Bone marrow (tissue), 2 donors: ENCODE measurements around the gene BEAN1.
A peak's percentile ranks its signal among the peaks of the same experiment; 100 is the strongest.

Experiments
- DNase-seq, 2 donors: peaks; one replicate each; lab custom pipeline; 2025; lab: John Stamatoyannopoulos, UW

Gene BEAN1

DNA sequence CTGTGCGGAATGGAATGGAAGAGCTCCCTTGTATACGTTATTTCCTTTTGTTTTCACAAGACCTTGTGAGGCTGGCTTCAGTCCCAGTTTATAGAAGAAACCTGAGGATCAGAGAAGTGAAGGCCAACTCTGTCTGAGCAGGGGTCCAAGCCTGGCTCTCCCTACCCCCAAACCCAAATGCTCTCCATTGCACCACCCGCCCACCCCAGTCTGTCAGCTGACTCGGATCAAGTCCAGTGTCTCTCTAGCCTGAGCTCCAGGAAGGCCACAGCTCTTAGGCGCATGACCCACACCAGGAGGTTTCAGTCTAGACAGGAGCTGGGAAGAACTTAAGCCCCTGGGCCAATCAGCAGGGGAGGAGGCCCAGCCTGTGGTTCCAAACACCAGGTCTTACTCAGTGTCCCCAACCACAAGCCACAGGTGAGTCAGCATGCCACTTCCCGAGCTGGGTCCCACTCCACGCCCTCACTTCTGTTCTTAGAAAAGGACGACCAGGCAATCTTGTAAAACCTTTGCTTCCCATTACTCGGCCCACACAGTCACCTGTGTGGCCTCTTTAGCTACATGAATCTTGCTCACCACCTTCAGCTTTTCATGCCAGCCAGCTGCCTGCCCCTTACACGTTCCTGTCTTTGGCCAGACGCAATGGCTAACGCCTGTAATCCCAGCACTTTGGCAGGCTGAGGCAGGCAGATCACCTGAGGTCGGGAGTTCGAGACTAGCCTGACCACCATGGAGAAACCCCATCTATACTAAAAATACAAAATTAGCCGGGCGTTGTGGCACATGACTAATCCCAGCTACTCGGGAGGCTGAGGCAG is 95.1 kb downstream of the BEAN1 start:
- DNase-seq, result peak; percentile 47 to 86

DNA sequence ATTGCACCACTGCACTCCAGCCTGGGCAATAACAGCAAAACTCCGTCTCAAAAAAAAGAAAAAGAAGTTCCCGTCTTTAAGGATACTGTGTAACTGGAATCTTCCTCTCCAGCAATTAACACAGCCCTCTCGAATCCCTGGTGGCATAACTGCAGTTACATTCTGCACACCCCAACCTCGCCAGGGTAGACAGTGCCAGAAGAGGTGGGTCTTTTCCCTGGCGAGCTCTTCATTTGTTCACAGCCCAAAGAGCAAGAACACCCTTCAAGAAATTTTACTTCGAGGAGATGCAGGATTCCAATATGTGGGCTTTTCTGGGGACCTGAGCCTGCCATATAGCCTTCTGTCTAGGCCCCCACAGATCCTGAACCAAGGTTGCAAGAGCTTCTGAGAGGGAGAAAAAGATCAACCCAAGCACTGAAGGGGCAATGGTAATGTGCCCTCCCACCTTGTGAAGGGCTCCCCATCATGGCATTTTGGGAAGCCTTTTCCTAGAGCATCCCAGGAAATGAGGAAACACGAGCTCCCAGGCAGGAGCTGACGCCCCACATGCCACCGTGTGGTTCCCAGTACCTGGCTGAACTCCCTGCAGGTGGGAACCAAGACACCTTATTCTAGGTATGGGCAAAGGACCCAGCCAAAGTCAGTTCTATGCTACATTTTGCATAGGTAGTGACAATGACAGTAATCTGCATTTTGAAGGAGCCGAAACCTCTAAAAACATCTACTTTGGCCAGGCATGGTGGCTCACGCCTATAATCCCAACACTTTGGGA is 95.9 kb downstream of the BEAN1 start:
- no peak for DNase-seq

DNA sequence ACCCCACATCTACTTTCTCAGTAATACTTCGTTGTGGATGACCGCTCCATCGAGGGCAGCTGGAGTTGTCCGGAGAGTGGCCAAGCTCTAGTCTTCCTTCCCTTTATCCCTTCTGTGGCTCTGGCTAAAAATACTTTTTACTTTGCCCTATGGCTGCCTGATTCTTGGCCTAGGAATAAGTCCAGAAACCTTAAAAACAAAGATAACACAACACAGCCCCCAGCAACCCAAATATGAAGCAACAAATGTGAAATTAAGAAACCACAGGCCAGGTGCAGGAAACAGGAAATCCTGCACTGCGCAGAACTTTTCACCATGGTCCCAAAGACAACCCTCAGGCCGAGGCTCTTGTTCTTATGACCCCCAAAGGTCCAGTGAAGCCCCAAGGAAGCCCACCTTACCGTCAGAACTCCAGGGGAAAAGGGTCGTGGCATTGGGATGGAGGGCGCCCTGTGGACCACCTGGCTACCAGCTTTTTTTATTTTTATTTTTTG is 96.8 kb downstream of the BEAN1 start:
- peak in 1 of 2 donors; percentile 78 for DNase-seq

DNA sequence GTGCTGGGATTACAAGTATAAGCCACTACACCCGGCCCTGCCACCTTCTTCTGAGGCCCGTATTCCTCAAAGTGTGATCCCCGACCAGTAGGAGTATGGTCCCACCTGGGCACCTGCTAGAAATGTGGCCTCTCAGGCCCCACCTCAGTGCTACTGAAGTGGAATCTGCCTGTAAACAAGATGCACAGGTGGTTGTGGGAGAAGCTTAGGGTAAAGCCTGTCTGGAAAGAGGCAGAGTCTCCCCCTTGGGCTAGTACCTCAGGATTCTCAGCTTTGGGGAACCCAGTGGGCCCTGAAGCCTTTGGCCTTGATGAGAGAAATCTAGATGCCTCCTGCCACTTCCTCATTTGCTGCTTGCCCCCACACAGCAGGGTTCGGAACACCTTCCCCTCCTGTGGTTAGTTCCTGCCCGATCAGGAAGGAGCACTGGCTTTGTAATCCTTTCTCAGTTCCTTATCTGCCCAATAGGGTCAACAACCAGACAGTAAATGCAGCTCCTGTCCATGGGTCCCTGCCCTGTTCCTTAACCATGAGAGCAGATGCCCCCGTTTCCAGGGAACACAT is 97.6 kb downstream of the BEAN1 start:
- DNase-seq, result peak; percentile 32 to 96

DNA sequence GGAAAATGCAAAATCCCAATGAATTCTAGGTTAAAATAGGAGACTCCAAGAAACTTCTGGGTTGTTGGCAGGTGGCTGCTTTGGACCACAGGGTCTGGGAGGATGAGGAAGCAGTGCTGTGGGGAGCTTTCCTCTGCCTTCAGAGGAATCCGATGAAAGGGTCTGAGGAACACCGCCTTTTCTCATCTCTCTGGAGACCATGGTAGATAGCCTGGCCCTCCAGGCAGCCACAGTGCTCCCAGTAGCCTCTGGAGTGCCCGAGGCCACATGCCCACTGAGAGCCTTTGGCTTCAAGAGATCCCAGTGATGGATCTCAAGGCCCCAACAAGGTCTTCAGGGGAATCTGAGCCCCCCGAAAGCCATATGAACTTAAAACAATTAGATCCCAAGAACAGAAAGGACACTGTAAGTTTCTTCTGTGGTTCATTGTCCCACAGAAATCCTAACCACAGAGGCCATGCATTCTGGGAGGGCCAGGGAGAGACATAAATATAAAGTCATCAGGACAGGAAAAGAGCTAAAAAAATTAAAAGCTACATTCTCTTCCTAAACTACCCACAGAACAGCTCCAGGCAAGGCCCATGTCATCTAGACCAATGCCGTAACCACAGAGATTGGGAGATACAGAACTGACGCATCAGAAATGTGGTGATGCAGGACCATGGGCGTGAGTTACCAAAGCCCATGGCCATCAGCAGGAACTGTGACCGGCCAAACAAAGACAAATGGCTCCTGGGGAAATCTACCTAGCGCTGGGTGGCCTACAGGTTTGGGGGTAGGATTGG is 98.5 kb downstream of the BEAN1 start:
- peak in 1 of 2 donors; percentile 37 for DNase-seq

DNA sequence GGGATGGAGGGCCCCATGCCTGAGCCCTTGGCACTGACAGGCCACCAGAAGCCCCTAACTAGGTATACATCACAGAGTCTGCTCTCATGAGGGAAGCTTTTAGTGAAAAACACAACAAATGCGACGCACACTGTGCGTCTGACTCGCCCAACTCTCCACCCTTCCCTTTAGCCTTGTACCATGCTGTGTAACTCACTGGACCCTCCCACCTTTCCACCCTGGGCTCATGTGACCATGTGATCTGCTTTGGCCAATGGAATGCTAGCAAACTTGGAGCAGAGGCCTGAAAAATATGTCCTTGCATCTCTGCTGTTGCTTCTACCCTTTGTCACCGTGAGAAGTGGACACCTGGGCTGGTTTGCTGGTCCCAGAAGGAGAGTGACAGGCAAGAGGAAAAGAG is 101.2 kb downstream of the BEAN1 start:
- DNase-seq, result no peak

DNA sequence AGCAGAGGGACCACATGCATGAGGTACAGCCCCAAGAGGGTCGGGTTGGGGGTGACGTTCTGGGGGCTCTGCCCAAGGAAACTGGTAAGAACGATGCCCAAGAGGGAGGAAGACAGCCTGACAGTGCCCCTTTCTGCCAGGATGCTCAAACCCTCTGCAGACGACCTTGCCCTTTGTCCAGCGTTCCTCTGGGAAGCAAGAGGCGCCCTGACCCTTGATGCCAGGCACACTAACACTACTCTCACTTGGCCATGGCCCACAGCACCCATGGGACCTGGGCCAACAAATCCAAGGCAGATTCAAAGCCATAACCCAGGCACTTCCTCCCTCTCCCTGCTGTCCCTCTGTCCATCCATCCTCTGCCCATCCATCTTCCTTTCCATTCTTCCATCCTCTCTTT is 102.4 kb downstream of the BEAN1 start:
- no peak for DNase-seq
